ENCODE data around the gene RPRD2.

GRCh38 chr1:150473659-150474058, 109.7 kb downstream of the RPRD2 start:
- TF ChIP-seq CTCF (IDR thresholded peaks at IDR 0.05) (no peak), POLR2A (IDR thresholded peaks at IDR 0.05) (no peak)
